Measurements from ENCODE around the gene SLF2.

Gene SLF2

GRCh38 chr10:100864036-100864885 lies 48.5 kb upstream of the SLF2 start:
- Histone ChIP-seq H3K27me3 (ENCODE audit: insufficient read depth, poor library complexity, severe bottlenecking) (peaks cover 15% of the 10 kb centered on the region), H3K4me3 (replicated peaks; ENCODE audit: insufficient read depth, low read length) (no peak overlapping the region), H3K27ac (replicated peaks) (no peak overlapping the region)
- DNase-seq (ENCODE audit: low read depth in 1 of 2, low spot score in 1 of 2), result no peak
- TF ChIP-seq POLR2AphosphoS5 (IDR thresholded peaks at IDR 0.05; ENCODE audit: low read depth) (no peak), SPI1 (IDR thresholded peaks at IDR 0.05; ENCODE audit: borderline replicate concordance, low read depth) (no peak), GABPA (IDR thresholded peaks at IDR 0.05; ENCODE audit: low read depth) (no peak)
- TF ChIP-seq, protein P1, sequence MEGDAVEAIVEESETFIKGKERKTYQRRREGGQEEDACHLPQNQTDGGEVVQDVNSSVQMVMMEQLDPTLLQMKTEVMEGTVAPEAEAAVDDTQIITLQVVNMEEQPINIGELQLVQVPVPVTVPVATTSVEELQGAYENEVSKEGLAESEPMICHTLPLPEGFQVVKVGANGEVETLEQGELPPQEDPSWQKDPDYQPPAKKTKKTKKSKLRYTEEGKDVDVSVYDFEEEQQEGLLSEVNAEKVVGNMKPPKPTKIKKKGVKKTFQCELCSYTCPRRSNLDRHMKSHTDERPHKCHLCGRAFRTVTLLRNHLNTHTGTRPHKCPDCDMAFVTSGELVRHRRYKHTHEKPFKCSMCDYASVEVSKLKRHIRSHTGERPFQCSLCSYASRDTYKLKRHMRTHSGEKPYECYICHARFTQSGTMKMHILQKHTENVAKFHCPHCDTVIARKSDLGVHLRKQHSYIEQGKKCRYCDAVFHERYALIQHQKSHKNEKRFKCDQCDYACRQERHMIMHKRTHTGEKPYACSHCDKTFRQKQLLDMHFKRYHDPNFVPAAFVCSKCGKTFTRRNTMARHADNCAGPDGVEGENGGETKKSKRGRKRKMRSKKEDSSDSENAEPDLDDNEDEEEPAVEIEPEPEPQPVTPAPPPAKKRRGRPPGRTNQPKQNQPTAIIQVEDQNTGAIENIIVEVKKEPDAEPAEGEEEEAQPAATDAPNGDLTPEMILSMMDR (IDR thresholded peaks at IDR 0.05; ENCODE audit: insufficient read depth, low read length), result no peak
- TF ChIP-seq, protein P2, sequence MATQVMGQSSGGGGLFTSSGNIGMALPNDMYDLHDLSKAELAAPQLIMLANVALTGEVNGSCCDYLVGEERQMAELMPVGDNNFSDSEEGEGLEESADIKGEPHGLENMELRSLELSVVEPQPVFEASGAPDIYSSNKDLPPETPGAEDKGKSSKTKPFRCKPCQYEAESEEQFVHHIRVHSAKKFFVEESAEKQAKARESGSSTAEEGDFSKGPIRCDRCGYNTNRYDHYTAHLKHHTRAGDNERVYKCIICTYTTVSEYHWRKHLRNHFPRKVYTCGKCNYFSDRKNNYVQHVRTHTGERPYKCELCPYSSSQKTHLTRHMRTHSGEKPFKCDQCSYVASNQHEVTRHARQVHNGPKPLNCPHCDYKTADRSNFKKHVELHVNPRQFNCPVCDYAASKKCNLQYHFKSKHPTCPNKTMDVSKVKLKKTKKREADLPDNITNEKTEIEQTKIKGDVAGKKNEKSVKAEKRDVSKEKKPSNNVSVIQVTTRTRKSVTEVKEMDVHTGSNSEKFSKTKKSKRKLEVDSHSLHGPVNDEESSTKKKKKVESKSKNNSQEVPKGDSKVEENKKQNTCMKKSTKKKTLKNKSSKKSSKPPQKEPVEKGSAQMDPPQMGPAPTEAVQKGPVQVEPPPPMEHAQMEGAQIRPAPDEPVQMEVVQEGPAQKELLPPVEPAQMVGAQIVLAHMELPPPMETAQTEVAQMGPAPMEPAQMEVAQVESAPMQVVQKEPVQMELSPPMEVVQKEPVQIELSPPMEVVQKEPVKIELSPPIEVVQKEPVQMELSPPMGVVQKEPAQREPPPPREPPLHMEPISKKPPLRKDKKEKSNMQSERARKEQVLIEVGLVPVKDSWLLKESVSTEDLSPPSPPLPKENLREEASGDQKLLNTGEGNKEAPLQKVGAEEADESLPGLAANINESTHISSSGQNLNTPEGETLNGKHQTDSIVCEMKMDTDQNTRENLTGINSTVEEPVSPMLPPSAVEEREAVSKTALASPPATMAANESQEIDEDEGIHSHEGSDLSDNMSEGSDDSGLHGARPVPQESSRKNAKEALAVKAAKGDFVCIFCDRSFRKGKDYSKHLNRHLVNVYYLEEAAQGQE (IDR thresholded peaks at IDR 0.05; ENCODE audit: insufficient replicate concordance, low read depth), result no peak

DNA sequence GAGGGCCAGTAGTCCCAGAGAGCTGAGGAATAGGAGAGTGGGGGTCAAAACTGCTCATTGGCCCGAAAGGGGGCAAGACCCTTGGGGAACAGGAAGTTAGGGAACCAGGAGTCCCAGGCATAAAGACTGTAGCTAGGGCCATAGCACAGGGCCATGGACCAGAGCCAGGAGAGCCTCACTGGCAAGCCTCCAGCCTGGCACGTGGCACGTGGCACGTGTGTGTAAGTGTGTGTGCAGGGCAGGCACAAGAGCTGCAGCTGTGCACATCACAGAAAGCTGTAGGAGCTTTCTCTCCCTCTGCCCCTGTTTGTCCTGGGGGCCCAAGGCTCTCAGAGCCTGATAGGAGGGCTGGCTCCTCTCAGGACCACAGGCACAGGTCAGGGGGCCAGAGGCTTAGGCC lies 47.8 kb upstream of the SLF2 start:
- no peak for TF ChIP-seq POLR2AphosphoS5 (IDR thresholded peaks at IDR 0.05; ENCODE audit: low read depth)
- TF ChIP-seq GABPA (IDR thresholded peaks at IDR 0.05; ENCODE audit: low read depth), result no peak
- TF ChIP-seq SPI1 (IDR thresholded peaks at IDR 0.05; ENCODE audit: borderline replicate concordance, low read depth), result no peak
- TF ChIP-seq, protein P2 (IDR thresholded peaks at IDR 0.05; ENCODE audit: insufficient replicate concordance, low read depth), result no peak
- TF ChIP-seq, protein P1 (IDR thresholded peaks at IDR 0.05; ENCODE audit: insufficient read depth, low read length), result no peak

DNA sequence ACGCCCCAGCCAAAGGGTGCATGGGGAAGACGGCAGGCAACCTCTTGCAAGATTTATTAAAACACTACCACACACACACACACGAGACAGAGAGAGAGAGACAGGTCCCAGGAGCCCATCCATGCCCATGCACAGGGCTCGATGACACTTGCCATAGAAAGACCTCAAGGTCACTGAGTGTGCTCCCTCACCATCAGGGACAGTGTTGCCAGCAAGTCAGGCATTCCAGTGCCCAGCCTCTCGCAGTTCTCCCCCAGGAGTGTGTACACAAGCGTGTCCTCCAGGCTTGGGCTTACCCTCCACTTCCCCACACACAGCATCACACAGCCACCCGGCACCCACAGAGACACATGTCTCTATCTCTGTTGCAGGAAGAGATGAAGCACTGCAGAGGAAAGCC lies 46.8 kb upstream of the SLF2 start:
- Histone ChIP-seq H3K27ac (replicated peaks) (no peak overlapping the region), H3K4me3 (replicated peaks; ENCODE audit: insufficient read depth, low read length) (no peak overlapping the region), H3K27me3 (ENCODE audit: insufficient read depth, poor library complexity, severe bottlenecking) (peaks cover 13% of the 10 kb centered on the region)
- DNase-seq (ENCODE audit: low read depth in 1 of 2, low spot score in 1 of 2), result no peak
- TF ChIP-seq POLR2AphosphoS5 (IDR thresholded peaks at IDR 0.05; ENCODE audit: low read depth), result no peak
- no peak for TF ChIP-seq GABPA (IDR thresholded peaks at IDR 0.05; ENCODE audit: low read depth)
- TF ChIP-seq, protein P1 (IDR thresholded peaks at IDR 0.05; ENCODE audit: insufficient read depth, low read length), result no peak
- TF ChIP-seq SPI1 (IDR thresholded peaks at IDR 0.05; ENCODE audit: borderline replicate concordance, low read depth), result no peak
- TF ChIP-seq, protein P2 (IDR thresholded peaks at IDR 0.05; ENCODE audit: insufficient replicate concordance, low read depth), result no peak

More for the DNA sequence above, 47.8 kb upstream of the SLF2 start:
- Histone ChIP-seq H3K4me3 (replicated peaks; ENCODE audit: insufficient read depth, low read length) (no peak overlapping the region), H3K27me3 (ENCODE audit: insufficient read depth, poor library complexity, severe bottlenecking) (peaks cover 13% of the 10 kb centered on the region), H3K27ac (replicated peaks) (no peak overlapping the region)
- no peak for DNase-seq (ENCODE audit: low read depth in 1 of 2, low spot score in 1 of 2)
